Natural killer cell (primary cell): ENCODE measurements around the gene CFAP91. TPM values are rescaled to one million over a fixed set of nuclear protein-coding genes. Genes with fewer than 3 reads are reported as not detected.

Experiments
- total RNA-seq, 4 donors: library from RNA; stranded (reverse); fragments of 120-200 nt in 1 of 4; gene quantifications; one replicate each; pipeline versions ENCODE4 v1.2.3 to v1.2.4, GENCODE V29; 2013 to 2022

CFAP91 gene
- total RNA-seq, 3 donors from 2014 or later (not counting 1 experiment from before 2014, with no cell fraction given), result 0.14 TPM; not detected in 2

Other genes with a start within 250 kb of the CFAP91 start
- gene TMEM39A, start 239.4 kb upstream of the CFAP91 start, total RNA-seq, result 10 to 100 TPM; 64.2 to 76.5 (median 64.7) TPM
- 10 to 100 TPM; 29.4 to 38.1 (median 29.8) TPM for gene POGLUT1, start 234.1 kb upstream of the CFAP91 start, total RNA-seq
- 10 to 100 TPM; 31.9 to 50.1 (median 34.1) TPM for gene TIMMDC1, start 204.5 kb upstream of the CFAP91 start, total RNA-seq
- 1 to 10 TPM in 1 of 3 donors, under 1 TPM in 1, not detected in 1; 0.40 to 1.1 TPM for gene CD80, start 143.4 kb upstream of the CFAP91 start, total RNA-seq
- 1 to 10 TPM; 3.8 to 6.2 (median 4.5) TPM for gene ADPRH, start 123.5 kb upstream of the CFAP91 start, total RNA-seq
- under 1 TPM in 2 of 3 donors, not detected in 1; 0.20 to 0.34 TPM for gene PLA1A, start 105.1 kb upstream of the CFAP91 start, total RNA-seq
- gene POPDC2, start 42.4 kb upstream of the CFAP91 start, total RNA-seq, result 1 to 10 TPM; 6.2 to 8.0 (median 7.9) TPM
- gene COX17, start 25.6 kb upstream of the CFAP91 start, total RNA-seq, result 10 to 100 TPM; 35.6 to 44.8 (median 40.6) TPM
- gene NR1I2, start 79.1 kb downstream of the CFAP91 start, total RNA-seq, result under 1 TPM; 0.13 to 0.25 (median 0.16) TPM